Body of pancreas (tissue), 4 donors: ENCODE measurements around the gene INVS.
"Not testable (repeated sequence)": the region's sequence is repeated elsewhere in the genome, so short reads cannot be mapped to it uniquely, and the experiment has no call there.

Experiments used
- POLR2A ChIP-seq, 3 donors: fragments of 450-650 bp; IDR thresholded peaks; one replicate each; pipeline ENCODE4 v1.6.1; 2016; ENCODE audit warnings: antibody characterized with exemption in 3 of 3, mild to moderate bottlenecking in 2 of 3
- TF ChIP-seq, protein P1 (sequence below), 7 experiments: fragments of 450-650 bp in 4 of 7; fragments of 200-600 bp in 3 of 7; sonication (generic) in 3 of 7; IDR thresholded peaks; one replicate each; pipeline ENCODE4 v1.5.1; 2016 to 2019; ENCODE audit warnings: antibody characterized with exemption in 7 of 7

DNA sequence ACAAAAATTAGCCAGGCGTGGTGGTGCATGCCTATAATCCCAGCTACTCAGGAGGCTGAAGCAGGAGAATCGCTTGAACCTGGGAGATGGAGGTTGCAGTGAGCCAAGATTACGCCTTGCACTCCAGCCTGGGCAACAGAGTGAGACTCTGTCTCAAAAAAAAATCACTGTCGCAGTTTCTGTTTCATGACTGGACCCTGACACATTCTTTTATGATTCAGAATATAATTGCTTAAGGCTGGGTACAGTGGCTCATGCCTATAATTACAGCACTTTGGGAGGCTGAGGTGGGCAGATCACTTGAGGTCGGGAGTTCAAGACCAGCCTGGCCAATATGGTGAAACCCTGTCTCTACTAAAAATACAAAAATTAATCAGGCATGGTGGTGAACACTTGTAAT, 239.7 kb downstream of the INVS start:
- TF ChIP-seq POLR2A (IDR thresholded peaks at IDR 0.05) = not testable (repeated sequence)
- TF ChIP-seq, protein P1, sequence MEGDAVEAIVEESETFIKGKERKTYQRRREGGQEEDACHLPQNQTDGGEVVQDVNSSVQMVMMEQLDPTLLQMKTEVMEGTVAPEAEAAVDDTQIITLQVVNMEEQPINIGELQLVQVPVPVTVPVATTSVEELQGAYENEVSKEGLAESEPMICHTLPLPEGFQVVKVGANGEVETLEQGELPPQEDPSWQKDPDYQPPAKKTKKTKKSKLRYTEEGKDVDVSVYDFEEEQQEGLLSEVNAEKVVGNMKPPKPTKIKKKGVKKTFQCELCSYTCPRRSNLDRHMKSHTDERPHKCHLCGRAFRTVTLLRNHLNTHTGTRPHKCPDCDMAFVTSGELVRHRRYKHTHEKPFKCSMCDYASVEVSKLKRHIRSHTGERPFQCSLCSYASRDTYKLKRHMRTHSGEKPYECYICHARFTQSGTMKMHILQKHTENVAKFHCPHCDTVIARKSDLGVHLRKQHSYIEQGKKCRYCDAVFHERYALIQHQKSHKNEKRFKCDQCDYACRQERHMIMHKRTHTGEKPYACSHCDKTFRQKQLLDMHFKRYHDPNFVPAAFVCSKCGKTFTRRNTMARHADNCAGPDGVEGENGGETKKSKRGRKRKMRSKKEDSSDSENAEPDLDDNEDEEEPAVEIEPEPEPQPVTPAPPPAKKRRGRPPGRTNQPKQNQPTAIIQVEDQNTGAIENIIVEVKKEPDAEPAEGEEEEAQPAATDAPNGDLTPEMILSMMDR (IDR thresholded peaks at IDR 0.05) = not testable (repeated sequence)
